Esophagus squamous epithelium (tissue), 5 donors: ENCODE results near the gene GRAMD2B. TPM values are rescaled to one million over a fixed set of nuclear protein-coding genes. Genes with fewer than 3 reads are reported as not detected.
A peak's percentile ranks its signal among the peaks of the same experiment; 100 is the strongest.

Experiments used
- DNase-seq: peaks from one replicate; lab custom pipeline; 2025; lab: John Stamatoyannopoulos, UW
- H3K27ac ChIP-seq, 4 donors: fragments of 200-600 bp; sonication (generic); one replicate each; pipeline ENCODE4 v1.5.1; 2016 to 2019; ENCODE audit warnings: mild to moderate bottlenecking in 1 of 4
- H3K27me3 ChIP-seq, 4 donors: fragments of 200-600 bp; sonication (generic); 1 replicate in 3 of 4; 2 replicates in 1 of 4; pipeline versions ENCODE4 v1.5.1 to v1.6.0; 2017 to 2021; ENCODE audit warnings: antibody characterized with exemption in 1 of 4
- H3K36me3 ChIP-seq, 3 donors: fragments of 200-600 bp; sonication (generic); one replicate each; pipeline ENCODE4 v1.5.1; 2016 to 2019
- H3K4me1 ChIP-seq, 3 donors: fragments of 200-600 bp; sonication (generic); one replicate each; pipeline ENCODE4 v1.5.1; 2017 to 2019
- H3K4me3 ChIP-seq, 4 donors: fragments of 200-600 bp; sonication (generic); 1 replicate in 3 of 4; 2 replicates in 1 of 4; pipeline ENCODE4 v1.5.1; 2016 to 2019; ENCODE audit warnings: mild to moderate bottlenecking in 2 of 4, moderate library complexity in 1 of 4
- H3K9me3 ChIP-seq, 3 donors: fragments of 200-600 bp; sonication (generic); one replicate each; pipeline ENCODE4 v1.5.1; 2016 to 2019
- POLR2A ChIP-seq, 4 donors: fragments of 450-650 bp; IDR thresholded peaks; one replicate each; pipeline ENCODE4 v1.6.1; 2017; ENCODE audit warnings: antibody characterized with exemption in 4 of 4, mild to moderate bottlenecking in 4 of 4, moderate library complexity in 3 of 4
- WGBS, 2 donors: methylation state at CpG; one replicate each; pipeline ENCODE4 v1.1.5; 2018; 5-methylcytosine and 5-hydroxymethylcytosine counted together
- intact Hi-C: fragments of 100-400 bp; cut with DNase I; formaldehyde crosslinking; loops from one replicate; pipeline ENCODE4 v1.15.0; 2022
- total RNA-seq, 4 donors: library from RNA; depleted of rRNA; stranded (reverse); fragments of >200 nt; gene quantifications; one replicate each; pipeline ENCODE4 v1.1.0, GENCODE V29; 2016
- TF ChIP-seq, protein P1 (sequence below), 6 experiments: fragments of 450-650 bp in 4 of 6; fragments of 200-600 bp in 2 of 6; sonication (generic) in 2 of 6; IDR thresholded peaks; one replicate each; pipeline ENCODE4 v1.5.1; 2016 to 2019; ENCODE audit warnings: antibody characterized with exemption in 6 of 6, mild to moderate bottlenecking in 4 of 6, moderate library complexity in 4 of 6
- donor health status: DM: yes; HTN: yes; CAD: no.

The GRAMD2B gene
- total RNA-seq, 4 donors from 2014 or later = 10.2 to 29.0 (median 15.8) TPM

- Histone ChIP-seq H3K27ac (peak overlapping the region in 2 of 4 donors; percentile 57 to 79), H3K4me3 (no peak overlapping the region), H3K27me3 (no peaks in the 10 kb centered on the region), H3K36me3 (peaks cover 0 to 98% (median 5%) of the 10 kb centered on the region in 3 donors), H3K4me1 (peaks cover 0 to 29% (median 3%) of the 10 kb centered on the region in 3 donors), H3K9me3 (no peaks in the 10 kb centered on the region)
- intact Hi-C loops = no loop called here
- TF ChIP-seq, protein P1, sequence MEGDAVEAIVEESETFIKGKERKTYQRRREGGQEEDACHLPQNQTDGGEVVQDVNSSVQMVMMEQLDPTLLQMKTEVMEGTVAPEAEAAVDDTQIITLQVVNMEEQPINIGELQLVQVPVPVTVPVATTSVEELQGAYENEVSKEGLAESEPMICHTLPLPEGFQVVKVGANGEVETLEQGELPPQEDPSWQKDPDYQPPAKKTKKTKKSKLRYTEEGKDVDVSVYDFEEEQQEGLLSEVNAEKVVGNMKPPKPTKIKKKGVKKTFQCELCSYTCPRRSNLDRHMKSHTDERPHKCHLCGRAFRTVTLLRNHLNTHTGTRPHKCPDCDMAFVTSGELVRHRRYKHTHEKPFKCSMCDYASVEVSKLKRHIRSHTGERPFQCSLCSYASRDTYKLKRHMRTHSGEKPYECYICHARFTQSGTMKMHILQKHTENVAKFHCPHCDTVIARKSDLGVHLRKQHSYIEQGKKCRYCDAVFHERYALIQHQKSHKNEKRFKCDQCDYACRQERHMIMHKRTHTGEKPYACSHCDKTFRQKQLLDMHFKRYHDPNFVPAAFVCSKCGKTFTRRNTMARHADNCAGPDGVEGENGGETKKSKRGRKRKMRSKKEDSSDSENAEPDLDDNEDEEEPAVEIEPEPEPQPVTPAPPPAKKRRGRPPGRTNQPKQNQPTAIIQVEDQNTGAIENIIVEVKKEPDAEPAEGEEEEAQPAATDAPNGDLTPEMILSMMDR (IDR thresholded peaks at IDR 0.05) = no peak
- TF ChIP-seq POLR2A (IDR thresholded peaks at IDR 0.05) = no peak
- no peak for DNase-seq
Measured at GRCh38 chr5:126487596-126487995, 64.4 kb downstream of the GRAMD2B start.

- 68 to 79% methylated on average over 7 of the region's 7 CpGs for WGBS, 2 donors
- H3K27ac ChIP-seq = peak overlapping the region in 3 of 4 donors; percentile 57 to 79 (median 67)
Measured at GRCh38 chr5:126488443-126489065, 65.3 kb downstream of the GRAMD2B start.

DNA sequence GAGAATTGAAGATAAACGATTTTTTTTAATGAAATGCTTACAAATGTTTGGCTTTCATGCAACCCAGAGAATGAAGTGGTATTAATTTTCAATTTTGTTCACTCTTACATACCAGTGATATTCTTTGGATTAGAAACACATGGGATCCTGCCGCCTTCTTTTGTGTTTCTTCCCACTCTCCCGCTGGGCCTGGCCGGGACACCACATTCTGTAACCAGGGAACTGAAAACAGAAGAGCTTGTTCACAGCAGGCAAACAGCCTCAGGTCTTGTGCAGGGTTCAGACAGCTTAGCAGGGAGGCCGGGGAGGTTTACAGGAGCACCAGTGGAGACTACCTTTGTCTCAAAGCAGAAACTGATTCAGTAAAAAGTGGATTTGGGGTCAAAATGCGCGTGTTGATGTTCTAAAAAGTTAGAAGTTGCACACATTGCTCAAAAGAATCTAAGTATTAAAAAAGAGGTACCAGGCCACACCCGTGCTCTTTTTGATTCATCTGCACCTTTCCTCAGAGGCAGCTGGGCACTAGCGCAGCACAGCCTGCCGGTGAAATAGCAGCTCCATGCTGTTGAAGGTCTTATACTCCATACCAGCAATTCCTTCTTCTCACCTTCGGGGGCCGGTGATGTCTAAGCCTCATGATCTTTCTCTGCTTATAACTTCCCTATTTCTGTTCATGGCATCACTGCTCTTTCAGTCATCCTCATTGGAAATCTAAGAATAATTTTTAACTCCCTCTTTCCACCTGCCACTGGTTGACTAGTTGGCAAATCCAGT, 67.1 kb downstream of the GRAMD2B start:
- H3K4me3 ChIP-seq = no peak overlapping the region
- H3K36me3 ChIP-seq = peaks cover under 1 to 92% (median 3%) of the 10 kb centered on the region in 3 donors
- H3K27ac ChIP-seq = peak overlapping the region in 3 of 4 donors; percentile 57 to 79 (median 66)
- TF ChIP-seq, protein P1 (IDR thresholded peaks at IDR 0.05) = peak in 1 of 6 experiments; percentile 8
- no peak for TF ChIP-seq POLR2A (IDR thresholded peaks at IDR 0.05)
- H3K4me1 ChIP-seq = peaks cover 0 to 29% (median 3%) of the 10 kb centered on the region in 3 donors
- 50 to 56% methylated on average over 12 of the region's 12 CpGs for whole genome bisulfite sequencing, 2 donors
- no peak for DNase-seq
- H3K9me3 ChIP-seq = no peaks in the 10 kb centered on the region
- no peaks in the 10 kb centered on the region for H3K27me3 ChIP-seq
- intact Hi-C loops = no loop called here

More at GRCh38 chr5:126488443-126489065, 65.3 kb downstream of the GRAMD2B start:
- intact Hi-C loops = no loop called here
- no peaks in the 10 kb centered on the region for H3K9me3 ChIP-seq
- DNase-seq = no peak
- TF ChIP-seq POLR2A (IDR thresholded peaks at IDR 0.05) = no peak
- TF ChIP-seq, protein P1 (IDR thresholded peaks at IDR 0.05) = no peak
- H3K27me3 ChIP-seq = no peaks in the 10 kb centered on the region
- peaks cover 3 to 98% (median 5%) of the 10 kb centered on the region in 3 donors for H3K36me3 ChIP-seq
- no peak overlapping the region for H3K4me3 ChIP-seq
- H3K4me1 ChIP-seq = peaks cover 0 to 29% (median 3%) of the 10 kb centered on the region in 3 donors

DNA sequence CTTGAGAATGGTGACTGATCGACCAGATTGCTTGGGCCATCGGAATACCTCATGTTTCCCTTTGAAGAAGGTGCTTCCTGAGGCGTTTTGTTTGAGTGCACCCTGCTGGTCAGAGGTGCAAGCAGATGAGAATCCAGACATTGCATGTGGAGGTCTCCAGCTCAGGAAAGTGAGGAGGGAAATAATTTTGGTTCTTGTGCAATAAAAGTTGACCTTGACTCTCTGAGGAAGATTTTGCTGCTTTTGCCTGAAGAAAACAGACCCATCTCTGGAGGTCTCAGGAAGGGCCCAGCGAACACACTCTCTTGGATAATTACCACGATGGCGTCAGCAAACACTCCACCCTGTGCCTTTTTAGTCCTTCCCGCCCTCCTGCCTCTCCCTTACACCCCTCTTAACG, 69.7 kb downstream of the GRAMD2B start:
- 82 to 83% methylated on average over 8 of the region's 8 CpGs for WGBS, 2 donors
- TF ChIP-seq, protein P1 (IDR thresholded peaks at IDR 0.05) = peak in 2 of 6 experiments; percentile 22 to 33
- TF ChIP-seq POLR2A (IDR thresholded peaks at IDR 0.05) = no peak
- H3K27me3 ChIP-seq = no peaks in the 10 kb centered on the region
- no peaks in the 10 kb centered on the region for H3K9me3 ChIP-seq
- intact Hi-C loops = no loop called here
- H3K27ac ChIP-seq = no peak overlapping the region
- no peak overlapping the region for H3K4me3 ChIP-seq
- DNase-seq = no peak
- H3K36me3 ChIP-seq = peaks cover 0 to 66% (median 3%) of the 10 kb centered on the region in 3 donors
- peaks cover 0 to 29% (median 3%) of the 10 kb centered on the region in 3 donors for H3K4me1 ChIP-seq

DNA sequence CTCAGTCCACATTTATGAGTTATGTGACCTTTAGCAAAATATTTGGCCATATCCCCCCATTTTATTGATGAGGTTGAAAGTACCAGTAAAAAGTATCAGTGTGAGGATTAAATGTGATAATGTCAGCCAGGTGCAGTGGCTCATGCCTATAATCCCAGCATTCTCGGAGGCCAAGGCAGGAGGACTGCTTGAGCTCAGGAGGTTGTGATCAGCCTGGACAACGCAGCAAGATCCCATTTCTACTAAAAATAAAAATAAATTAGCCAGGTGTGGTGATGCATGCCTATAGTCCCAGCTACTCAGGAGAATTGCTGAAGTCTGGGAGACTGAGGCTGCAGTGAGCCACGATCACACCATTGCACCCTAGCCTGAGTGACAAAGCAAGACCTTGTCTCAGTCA, 71.2 kb downstream of the GRAMD2B start:
- H3K36me3 ChIP-seq = peaks cover 0 to 52% (median 3%) of the 10 kb centered on the region in 3 donors
- TF ChIP-seq, protein P1 (IDR thresholded peaks at IDR 0.05) = no peak
- no peak for TF ChIP-seq POLR2A (IDR thresholded peaks at IDR 0.05)
- no peaks in the 10 kb centered on the region for H3K27me3 ChIP-seq
- intact Hi-C loops = no loop called here
- no peak for DNase-seq
- no peak overlapping the region for H3K27ac ChIP-seq
- WGBS, 2 donors = 91 to 95% methylated on average over 3 of the region's 3 CpGs
- H3K4me3 ChIP-seq = no peak overlapping the region
- no peaks in the 10 kb centered on the region for H3K9me3 ChIP-seq
- H3K4me1 ChIP-seq = peaks cover 0 to 19% (median 2%) of the 10 kb centered on the region in 3 donors
